ENCODE measurements around the gene BDH1.

The BDH1 gene

GRCh38 chr3:197504641-197505121, 51.1 kb downstream of the BDH1 start:
- no peak for DNase-seq

- no peak for DNase-seq
Measured at GRCh38 chr3:197504229-197504628, 51.5 kb downstream of the BDH1 start.

GRCh38 chr3:197503652-197504051, 52.1 kb downstream of the BDH1 start:
- no peak for DNase-seq

- no peak for DNase-seq
Measured at GRCh38 chr3:197501879-197502620, 53.7 kb downstream of the BDH1 start.

DNA sequence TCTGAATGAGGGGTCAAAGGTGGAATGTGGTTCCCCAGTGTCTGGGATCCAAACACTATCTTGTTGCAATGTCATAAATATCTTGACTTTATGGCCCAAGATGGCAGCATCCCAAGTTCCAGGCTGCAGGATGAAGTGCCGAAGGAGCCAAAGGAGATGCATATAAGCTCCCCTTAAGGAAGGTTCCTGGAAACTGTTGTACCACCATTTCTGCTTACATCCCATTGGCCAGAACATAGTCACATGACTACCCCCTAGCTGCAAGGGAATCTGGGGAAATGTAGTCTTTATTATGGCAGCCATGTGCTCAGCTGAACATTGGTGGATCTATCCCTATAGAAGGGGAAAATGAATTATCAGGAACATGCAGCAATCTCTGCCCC, 54.3 kb downstream of the BDH1 start:
- DNase-seq: peak; percentile 16

- DNase-seq: no peak
Measured at GRCh38 chr3:197500812-197501211, 55.0 kb downstream of the BDH1 start.

GRCh38 chr3:197499427-197499826, 56.3 kb downstream of the BDH1 start:
- no peak for DNase-seq

- no peak for DNase-seq
Measured at GRCh38 chr3:197498499-197499241, 57.1 kb downstream of the BDH1 start.

- DNase-seq: no peak
Measured at GRCh38 chr3:197496746-197497125, 59.0 kb downstream of the BDH1 start.

DNA sequence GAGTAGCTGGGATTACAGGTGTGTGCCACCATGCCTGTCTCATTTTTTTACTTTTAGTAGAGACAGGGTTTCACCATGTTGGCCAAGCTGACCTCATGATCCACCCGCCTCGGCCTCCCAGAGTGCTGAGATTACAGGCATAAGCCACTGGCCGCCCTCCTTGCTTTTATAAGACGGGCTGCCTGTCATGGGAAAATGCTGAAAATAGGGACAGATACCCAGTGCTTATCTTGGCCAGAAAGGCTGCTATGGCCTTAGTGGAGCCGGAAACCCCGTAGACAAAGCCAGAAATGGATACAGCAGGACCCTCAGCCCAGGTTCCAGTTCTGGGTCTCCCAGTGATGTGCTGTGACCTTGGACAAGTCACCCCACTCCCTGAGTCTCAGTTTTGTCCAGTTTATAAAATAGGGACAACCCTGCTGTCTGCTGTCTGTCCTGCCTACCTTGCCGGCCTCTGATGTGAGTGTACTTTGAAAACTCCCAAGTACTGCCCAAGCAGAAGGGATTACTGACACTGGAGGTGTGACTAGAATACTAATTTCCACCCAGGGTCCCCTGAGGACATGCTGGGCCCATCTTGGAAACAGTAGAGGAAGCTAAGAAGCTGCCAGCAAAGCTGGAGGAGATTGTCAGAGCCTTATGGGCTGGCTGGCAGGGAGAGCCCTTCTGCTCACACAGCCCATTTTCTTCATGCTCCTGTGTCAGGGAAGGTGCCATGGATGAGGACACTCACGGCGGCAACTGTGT, 59.6 kb downstream of the BDH1 start:
- DNase-seq: no peak

DNA sequence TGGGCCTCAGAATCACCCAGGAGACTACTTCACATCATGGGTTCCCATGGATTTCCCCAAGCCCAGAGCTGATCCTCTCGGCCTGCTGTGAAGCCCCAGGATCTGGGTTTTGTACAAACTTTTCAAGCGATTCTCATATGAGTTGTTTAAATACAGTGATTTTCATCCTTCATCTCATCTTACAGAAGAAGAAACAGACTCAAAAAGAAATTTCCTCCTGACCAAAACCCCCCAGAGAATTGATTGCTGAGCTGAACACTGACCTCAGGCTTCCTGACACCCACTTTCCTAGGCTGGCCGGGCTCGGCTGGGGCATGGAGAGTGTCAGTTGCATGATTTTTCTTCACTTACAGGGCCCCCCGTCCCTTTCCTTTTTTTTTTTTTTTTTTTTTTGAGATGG, 60.3 kb downstream of the BDH1 start:
- no peak for DNase-seq

DNA sequence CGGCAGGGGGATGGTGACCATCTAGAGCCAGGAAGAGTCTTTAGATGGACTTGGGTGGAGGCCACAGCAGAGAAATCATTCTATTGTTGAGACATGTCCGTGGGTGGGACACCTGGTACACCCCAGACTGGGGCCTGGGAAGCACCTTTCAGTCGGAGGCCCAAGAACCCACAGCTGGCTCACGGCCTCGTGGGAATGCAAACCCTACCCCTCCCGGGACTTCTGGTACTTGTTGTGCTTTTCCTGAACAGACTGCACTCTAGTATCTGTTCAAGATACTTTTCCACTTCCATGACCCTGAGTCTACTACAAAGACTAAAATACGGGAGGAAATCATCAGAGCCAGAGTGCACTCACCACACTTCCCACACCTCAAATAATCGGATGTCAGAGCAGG, 60.7 kb downstream of the BDH1 start:
- no peak for DNase-seq

- DNase-seq: no peak
Measured at GRCh38 chr3:197494366-197495058, 61.3 kb downstream of the BDH1 start.

- no peak for DNase-seq
Measured at GRCh38 chr3:197493049-197493448, 62.7 kb downstream of the BDH1 start.

DNA sequence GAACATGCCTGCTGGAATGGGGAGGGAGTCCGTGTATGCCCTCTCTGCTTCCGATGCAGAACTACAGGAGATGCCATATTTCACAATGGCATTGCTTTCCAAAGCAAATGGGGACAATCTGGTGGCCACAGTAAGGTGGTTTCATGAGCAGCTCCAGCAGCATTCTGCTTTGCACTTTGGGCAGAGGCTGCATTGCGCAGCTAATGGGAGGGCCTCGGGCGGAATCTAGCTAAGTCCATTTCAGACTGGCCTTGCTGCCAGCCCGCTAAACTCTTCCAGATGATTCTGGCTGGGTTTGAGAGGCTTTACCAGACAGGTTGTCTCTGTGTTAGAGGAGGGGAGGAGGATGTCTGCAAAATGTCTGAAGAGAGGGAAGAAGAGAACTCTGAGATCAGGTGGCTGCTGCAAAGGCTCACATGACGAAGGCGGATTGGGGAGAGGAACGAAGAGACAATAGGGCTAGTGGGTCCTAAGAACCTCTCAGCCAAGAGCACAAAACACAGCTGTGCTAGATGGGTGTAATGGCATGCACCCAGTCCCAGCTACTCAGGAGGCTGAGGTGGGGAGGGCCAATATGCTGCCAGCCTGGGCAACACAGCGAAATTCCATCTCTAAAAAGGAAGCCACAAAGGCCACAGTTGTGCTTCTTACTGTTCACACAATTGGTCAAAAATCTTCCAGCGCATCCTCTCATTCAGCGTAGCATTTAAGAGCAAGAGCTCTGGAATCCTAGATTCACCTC, 63.7 kb downstream of the BDH1 start:
- no peak for DNase-seq

GRCh38 chr3:197491478-197491877, 64.3 kb downstream of the BDH1 start:
- DNase-seq: no peak

DNA sequence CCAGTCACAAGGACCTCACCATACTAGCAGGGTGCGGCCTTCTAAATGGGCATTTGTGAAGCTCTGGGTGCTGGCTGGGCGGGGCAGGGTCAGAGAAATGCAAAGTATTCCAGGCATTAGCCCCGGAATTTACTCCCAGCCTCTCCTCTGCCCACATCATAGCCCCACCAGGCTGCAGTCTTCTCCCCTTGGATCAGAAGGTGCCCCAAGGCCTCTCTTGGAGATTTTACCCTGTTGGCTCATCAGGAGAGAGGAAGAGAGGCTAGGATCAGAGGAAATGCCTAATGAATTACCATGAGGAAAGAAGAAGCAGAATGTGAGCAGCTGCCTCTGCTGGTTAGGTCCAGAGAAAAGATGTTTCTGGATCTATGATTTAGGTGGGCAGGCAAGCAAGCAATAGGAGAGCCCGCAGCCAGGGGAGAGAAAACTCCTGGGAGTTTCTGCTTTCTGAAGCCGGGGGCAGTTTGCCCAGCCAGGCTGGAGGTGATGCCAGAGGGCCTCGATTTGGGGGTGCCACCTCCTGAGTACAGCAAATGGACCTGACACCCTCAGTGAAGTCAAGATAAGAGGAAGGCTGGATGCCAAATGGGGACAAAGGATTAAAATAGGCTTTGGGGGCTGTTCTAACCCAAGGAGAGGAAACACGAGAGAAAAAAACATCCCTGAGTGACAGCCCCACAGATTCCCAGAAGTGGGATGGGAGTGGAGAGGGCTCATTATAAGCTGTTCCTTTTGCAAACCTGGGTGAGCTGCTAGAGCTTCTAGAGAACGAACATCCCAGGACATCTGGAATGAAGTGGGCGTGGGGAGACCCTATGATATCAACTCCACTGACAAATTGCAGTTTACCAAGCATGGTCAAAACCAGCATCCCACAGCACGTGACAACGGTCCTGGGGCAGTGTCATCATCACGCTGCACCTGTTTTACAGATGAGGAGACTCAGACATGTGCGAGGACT, 65.4 kb downstream of the BDH1 start:
- DNase-seq: no peak

- no peak for DNase-seq
Measured at GRCh38 chr3:197487911-197488391, 67.8 kb downstream of the BDH1 start.

- no peak for DNase-seq
Measured at GRCh38 chr3:197486861-197487260, 68.9 kb downstream of the BDH1 start.

GRCh38 chr3:197485143-197485542, 70.6 kb downstream of the BDH1 start:
- no peak for DNase-seq
